ENCODE results near the gene SPDYE17. TPM values are rescaled to one million over a fixed set of nuclear protein-coding genes. Genes with fewer than 3 reads are reported as not detected.

SPDYE17 gene
- total RNA-seq (2022; extraction: Qiagen RNA extraction; ENCODE audit: low read depth) = not detected in 5 replicates

GRCh38 chr7:77032261-77032660 is at the start of gene SPDYE17:
TSS of gene SPDYE17 (minus strand) at chr7:77032361. CDS start at chr7:77030570, 1,791 bp downstream.

GRCh38 chr7:77062557-77062956 is 30.4 kb upstream of the SPDYE17 start, which contains the start of gene SPDYE18:
TSS of gene SPDYE18 (minus strand) at chr7:77062558. CDS start at chr7:77060512, 2,046 bp downstream.

Other genes with a start within 250 kb of the SPDYE17 start
- gene SPDYE18, start 30.2 kb upstream of the SPDYE17 start, total RNA-seq (2022; extraction: Qiagen RNA extraction; ENCODE audit: low read depth) = 0.15 TPM in 2 of 5 replicates, not detected in the others
- gene CCDC146, start 90.3 kb upstream of the SPDYE17 start, total RNA-seq (2022; extraction: Qiagen RNA extraction; ENCODE audit: low read depth) = 0.48 to 1.5 TPM (median 0.70 TPM) in 5 replicates
- not detected in 5 replicates for gene FGL2, start 167.5 kb upstream of the SPDYE17 start, total RNA-seq (2022; extraction: Qiagen RNA extraction; ENCODE audit: low read depth)

All from A549 treated with CpdA at 1 μM for 4 hours (cell line).